ENCODE results near the gene TOGARAM2. TPM values are rescaled to one million over a fixed set of nuclear protein-coding genes. Genes with fewer than 3 reads are reported as not detected.

The TOGARAM2 gene
- total RNA-seq, 5 donors from 2014 or later (not counting 1 experiment from before 2014, with no cell fraction given) = 1.7 to 5.2 (median 2.7) TPM

DNA sequence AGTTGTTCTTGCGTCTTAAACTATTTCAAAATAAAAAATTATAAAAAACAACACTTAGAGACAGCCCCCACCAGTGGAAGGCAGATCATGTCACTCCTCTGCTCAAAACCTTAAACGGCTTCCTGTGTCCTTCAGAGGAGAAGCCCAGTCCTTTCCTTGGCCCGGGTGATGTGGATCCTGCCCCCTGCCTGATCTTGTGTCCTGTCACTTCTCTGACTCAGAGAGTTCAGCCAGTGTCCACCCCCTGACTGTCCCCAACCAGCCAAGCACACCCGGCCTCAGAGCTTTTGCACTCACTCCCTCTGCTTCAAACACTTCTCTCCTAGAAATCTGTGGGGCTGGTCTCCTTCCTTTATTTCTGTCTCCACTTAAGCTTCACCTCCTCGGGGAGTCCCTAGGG is 35.4 kb downstream of the TOGARAM2 start:
- H3K36me3 ChIP-seq (ENCODE audit: control insufficient read depth in 2 of 2, extremely low read depth in 1 of 2, insufficient read depth in 1 of 2, low read length in 1 of 2) = no peaks in the 10 kb centered on the region
- Mint-ChIP-seq H3K27me3 (no peaks in the 10 kb centered on the region), H3K9me3 (no peaks in the 10 kb centered on the region), H3K4me3 (peak overlapping the region in 2 of 3 donors; percentile 26 to 72), H3K4me1 (peaks cover 54 to 61% (median 56%) of the 10 kb centered on the region in 3 donors), H3K27ac (peak overlapping the region; percentile 98 to 100), H3K36me3 (no peaks in the 10 kb centered on the region)
- WGBS (ENCODE audit: insufficient coverage) = 52% methylated on average over 4 of the region's 5 CpGs
- DNase-seq (no peak), ATAC-seq (replicated peaks in 1 of 4) (no peak)
- peaks cover 46 to 68% of the 10 kb centered on the region in 2 experiments for H3K4me1 ChIP-seq (ENCODE audit: control insufficient read depth in 1 of 2, extremely low read depth in 1 of 2, insufficient read depth in 2 of 2, low read length in 2 of 2)
- no peaks in the 10 kb centered on the region for H3K27me3 ChIP-seq (replicated peaks in 1 of 2; ENCODE audit: control insufficient read depth in 2 of 2, extremely low read depth in 1 of 2, insufficient read depth in 2 of 2, low read length in 1 of 2)
- ChIA-PET POLR2A (no interaction called here), CTCF (interaction anchor here in 1 of 2 donors (2.2 kb wide), 1 partner anchor 60 kb away, joined by 9 read pairs; no protein-coding TSS in a partner anchor)
- peak overlapping the region; percentile 96 for H3K27ac ChIP-seq (ENCODE audit: low read length)
- H3K9me3 ChIP-seq = no peaks in the 10 kb centered on the region
- H3K4me3 ChIP-seq (ENCODE audit: control insufficient read depth in 1 of 2, extremely low read depth in 1 of 2, low read length in 1 of 2) = no peak overlapping the region

DNA sequence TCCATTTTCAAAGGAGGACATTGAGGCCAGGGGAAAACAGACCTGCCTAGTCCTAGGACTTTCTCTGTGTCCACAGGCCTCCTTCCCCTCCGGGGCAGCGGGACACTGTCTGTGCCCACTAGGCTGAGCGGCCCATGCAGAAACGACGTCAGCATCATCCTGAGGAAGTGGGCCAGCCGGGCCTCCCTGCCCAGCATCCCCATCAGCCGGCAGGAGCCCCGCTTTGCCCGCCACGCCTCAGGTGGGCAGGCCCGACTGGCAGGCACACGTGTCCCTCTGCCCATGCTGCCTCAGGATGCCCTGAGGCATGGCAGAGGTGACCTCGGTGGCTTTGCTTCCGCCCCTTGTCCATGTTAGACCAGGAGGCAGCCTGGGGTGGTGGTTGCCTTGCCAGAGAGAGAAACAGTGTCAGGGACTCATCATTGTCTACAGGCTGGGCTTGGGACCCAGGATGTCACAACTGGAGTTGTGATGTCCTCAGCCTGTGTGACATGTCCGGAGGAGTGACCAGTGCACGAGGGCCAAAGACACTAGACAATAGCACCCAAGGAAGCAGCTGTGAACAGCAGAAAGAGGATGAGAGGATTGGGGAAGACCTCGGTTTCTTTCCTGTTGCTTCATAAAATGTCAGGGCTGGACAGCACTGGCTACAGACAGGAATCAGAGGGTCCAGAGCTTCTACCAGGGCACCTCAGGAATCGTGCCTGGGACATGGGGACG is 36.8 kb downstream of the TOGARAM2 start:
- H3K4me3 ChIP-seq (ENCODE audit: control insufficient read depth in 1 of 2, extremely low read depth in 1 of 2, low read length in 1 of 2) = no peak overlapping the region
- POLR2A ChIA-PET = no interaction called here
- 97% methylated on average over 17 of the region's 19 CpGs for WGBS (ENCODE audit: insufficient coverage)
- peak overlapping the region; percentile 96 for H3K27ac ChIP-seq (ENCODE audit: low read length)
- DNase-seq (no peak), ATAC-seq (replicated peaks in 1 of 4) (no peak)
- no peaks in the 10 kb centered on the region for H3K36me3 ChIP-seq (ENCODE audit: control insufficient read depth in 2 of 2, extremely low read depth in 1 of 2, insufficient read depth in 1 of 2, low read length in 1 of 2)
- H3K4me3 Mint-ChIP-seq = no peak overlapping the region
- peak overlapping the region; percentile 76 to 78 for H3K27ac Mint-ChIP-seq
- no peaks in the 10 kb centered on the region for H3K9me3 Mint-ChIP-seq
- H3K27me3 ChIP-seq (replicated peaks in 1 of 2; ENCODE audit: control insufficient read depth in 2 of 2, extremely low read depth in 1 of 2, insufficient read depth in 2 of 2, low read length in 1 of 2) = no peaks in the 10 kb centered on the region
- no peaks in the 10 kb centered on the region for H3K36me3 Mint-ChIP-seq
- CTCF ChIA-PET = interaction anchor here (0.5 to 0.9 kb wide), 3 partner anchors 9 to 106 kb away, joined by 3 read pairs; no protein-coding TSS in a partner anchor
- H3K9me3 ChIP-seq = no peaks in the 10 kb centered on the region
- H3K4me1 Mint-ChIP-seq = peaks cover 42 to 47% (median 43%) of the 10 kb centered on the region in 3 donors
- no peaks in the 10 kb centered on the region for H3K27me3 Mint-ChIP-seq
- peaks cover 33 to 54% of the 10 kb centered on the region in 2 experiments for H3K4me1 ChIP-seq (ENCODE audit: control insufficient read depth in 1 of 2, extremely low read depth in 1 of 2, insufficient read depth in 2 of 2, low read length in 2 of 2)

DNA sequence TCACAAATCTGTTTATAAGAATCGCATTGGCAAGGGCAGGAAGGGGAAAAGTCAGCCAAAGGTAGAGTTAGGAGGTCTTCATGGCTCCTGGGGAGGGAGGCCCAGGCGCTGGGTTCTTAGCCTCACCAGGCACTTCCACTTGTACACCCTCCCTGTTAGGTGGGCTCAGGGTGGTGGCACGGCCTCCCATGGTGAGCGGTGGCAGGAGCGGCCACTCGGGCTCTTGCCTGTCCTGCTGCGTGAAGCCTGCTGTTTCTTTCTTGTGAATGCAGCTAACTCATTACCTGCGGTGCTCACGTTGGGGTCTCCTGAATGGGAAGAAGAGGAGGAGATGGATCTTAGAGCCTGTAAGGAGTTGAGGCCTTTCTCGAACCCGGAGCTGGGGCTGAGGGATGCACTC is 40.8 kb downstream of the TOGARAM2 start:
- 93% methylated on average over 6 of the region's 11 CpGs for WGBS (ENCODE audit: insufficient coverage)
- no peaks in the 10 kb centered on the region for H3K9me3 ChIP-seq
- ATAC-seq (replicated peaks in 1 of 4) (no peak), DNase-seq (no peak)
- no peaks in the 10 kb centered on the region for H3K27me3 Mint-ChIP-seq
- no peak overlapping the region for H3K4me3 ChIP-seq (ENCODE audit: control insufficient read depth in 1 of 2, extremely low read depth in 1 of 2, low read length in 1 of 2)
- ChIA-PET CTCF (no interaction called here), POLR2A (no interaction called here)
- no peaks in the 10 kb centered on the region for H3K27me3 ChIP-seq (replicated peaks in 1 of 2; ENCODE audit: control insufficient read depth in 2 of 2, extremely low read depth in 1 of 2, insufficient read depth in 2 of 2, low read length in 1 of 2)
- H3K4me1 Mint-ChIP-seq = peaks cover 2 to 7% (median 3%) of the 10 kb centered on the region in 3 donors
- no peaks in the 10 kb centered on the region for H3K36me3 ChIP-seq (ENCODE audit: control insufficient read depth in 2 of 2, extremely low read depth in 1 of 2, insufficient read depth in 1 of 2, low read length in 1 of 2)
- no peaks in the 10 kb centered on the region for H3K9me3 Mint-ChIP-seq
- no peaks in the 10 kb centered on the region for H3K36me3 Mint-ChIP-seq
- no peak overlapping the region for H3K27ac ChIP-seq (ENCODE audit: low read length)
- peaks cover 0 to 14% of the 10 kb centered on the region in 2 experiments for H3K4me1 ChIP-seq (ENCODE audit: control insufficient read depth in 1 of 2, extremely low read depth in 1 of 2, insufficient read depth in 2 of 2, low read length in 2 of 2)
- no peak overlapping the region for H3K4me3 Mint-ChIP-seq
- no peak overlapping the region for H3K27ac Mint-ChIP-seq

DNA sequence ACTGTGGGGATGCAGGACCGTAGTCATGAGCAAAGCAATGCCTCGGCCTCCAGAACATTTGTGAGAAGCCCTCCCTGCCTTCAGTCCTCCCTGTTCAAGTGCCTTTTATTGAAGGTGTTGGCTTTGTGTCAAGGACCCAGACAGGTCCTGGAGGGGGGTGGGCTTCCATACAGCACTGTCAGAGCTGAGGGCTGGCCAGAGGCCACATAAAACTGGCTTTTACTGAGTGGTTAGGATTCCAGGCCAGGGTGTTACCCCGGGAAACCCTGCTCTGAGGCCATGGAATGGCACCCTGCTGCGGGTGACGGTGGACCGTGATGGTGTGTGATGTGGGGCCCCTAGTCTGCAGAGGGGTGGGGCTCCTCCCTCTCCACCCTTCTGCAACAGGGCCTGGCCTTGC is 41.6 kb downstream of the TOGARAM2 start:
- H3K4me1 ChIP-seq (ENCODE audit: control insufficient read depth in 1 of 2, extremely low read depth in 1 of 2, insufficient read depth in 2 of 2, low read length in 2 of 2) = peaks cover 0 to 6% of the 10 kb centered on the region in 2 experiments
- Mint-ChIP-seq H3K9me3 (no peaks in the 10 kb centered on the region), H3K27me3 (no peaks in the 10 kb centered on the region), H3K36me3 (peaks cover 3% of the 10 kb centered on the region), H3K27ac (no peak overlapping the region), H3K4me1 (peaks cover 0 to 5% (median 0%) of the 10 kb centered on the region in 3 donors), H3K4me3 (no peak overlapping the region)
- H3K27ac ChIP-seq (ENCODE audit: low read length) = no peak overlapping the region
- H3K9me3 ChIP-seq = no peaks in the 10 kb centered on the region
- no peak for DNase-seq
- no peak overlapping the region for H3K4me3 ChIP-seq (ENCODE audit: control insufficient read depth in 1 of 2, extremely low read depth in 1 of 2, low read length in 1 of 2)
- no peaks in the 10 kb centered on the region for H3K27me3 ChIP-seq (replicated peaks in 1 of 2; ENCODE audit: control insufficient read depth in 2 of 2, extremely low read depth in 1 of 2, insufficient read depth in 2 of 2, low read length in 1 of 2)
- WGBS (ENCODE audit: insufficient coverage) = 100% methylated on average over 1 of the region's 6 CpGs
- ChIA-PET CTCF (no interaction called here), POLR2A (no interaction called here)
- no peak for ATAC-seq (replicated peaks in 1 of 4)
- no peaks in the 10 kb centered on the region for H3K36me3 ChIP-seq (ENCODE audit: control insufficient read depth in 2 of 2, extremely low read depth in 1 of 2, insufficient read depth in 1 of 2, low read length in 1 of 2)

DNA sequence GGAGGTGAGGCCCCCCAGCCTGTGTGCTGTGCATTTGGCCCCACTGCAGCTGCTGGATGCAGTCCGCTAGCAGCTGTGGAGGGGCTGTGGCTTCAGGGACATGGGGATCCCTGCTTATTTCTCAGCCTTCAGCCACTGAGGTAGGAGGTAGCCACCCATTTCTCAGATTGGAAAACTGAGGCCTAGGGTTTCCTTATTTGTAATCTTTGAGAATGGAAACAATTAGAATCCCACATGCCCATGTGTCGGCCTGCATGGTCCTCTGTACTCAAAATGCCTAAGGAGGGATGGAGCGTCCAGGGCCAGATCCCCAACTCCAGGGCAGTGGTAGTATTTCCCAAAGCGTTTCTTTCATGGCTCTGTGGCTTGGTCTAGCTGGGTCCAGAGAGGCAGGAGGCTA is 42.1 kb downstream of the TOGARAM2 start:
- no peaks in the 10 kb centered on the region for H3K9me3 Mint-ChIP-seq
- WGBS (ENCODE audit: insufficient coverage) = 100% methylated on average over 4 of the region's 4 CpGs
- H3K27me3 Mint-ChIP-seq = no peaks in the 10 kb centered on the region
- H3K36me3 ChIP-seq (ENCODE audit: control insufficient read depth in 2 of 2, extremely low read depth in 1 of 2, insufficient read depth in 1 of 2, low read length in 1 of 2) = peaks cover 0 to 3% of the 10 kb centered on the region in 2 donors
- H3K27me3 ChIP-seq (replicated peaks in 1 of 2; ENCODE audit: control insufficient read depth in 2 of 2, extremely low read depth in 1 of 2, insufficient read depth in 2 of 2, low read length in 1 of 2) = no peaks in the 10 kb centered on the region
- ATAC-seq (replicated peaks in 1 of 4) = no peak
- peaks cover 0 to 2% (median 0%) of the 10 kb centered on the region in 3 donors for H3K4me1 Mint-ChIP-seq
- ChIA-PET CTCF (no interaction called here), POLR2A (no interaction called here)
- no peak overlapping the region for H3K4me3 ChIP-seq (ENCODE audit: control insufficient read depth in 1 of 2, extremely low read depth in 1 of 2, low read length in 1 of 2)
- no peak for DNase-seq
- H3K9me3 ChIP-seq = no peaks in the 10 kb centered on the region
- H3K4me3 Mint-ChIP-seq = no peak overlapping the region
- H3K27ac ChIP-seq (ENCODE audit: low read length) = no peak overlapping the region
- H3K36me3 Mint-ChIP-seq = peaks cover 3% of the 10 kb centered on the region
- H3K4me1 ChIP-seq (ENCODE audit: control insufficient read depth in 1 of 2, extremely low read depth in 1 of 2, insufficient read depth in 2 of 2, low read length in 2 of 2) = peaks cover 0 to 1% of the 10 kb centered on the region in 2 experiments
- H3K27ac Mint-ChIP-seq = no peak overlapping the region

DNA sequence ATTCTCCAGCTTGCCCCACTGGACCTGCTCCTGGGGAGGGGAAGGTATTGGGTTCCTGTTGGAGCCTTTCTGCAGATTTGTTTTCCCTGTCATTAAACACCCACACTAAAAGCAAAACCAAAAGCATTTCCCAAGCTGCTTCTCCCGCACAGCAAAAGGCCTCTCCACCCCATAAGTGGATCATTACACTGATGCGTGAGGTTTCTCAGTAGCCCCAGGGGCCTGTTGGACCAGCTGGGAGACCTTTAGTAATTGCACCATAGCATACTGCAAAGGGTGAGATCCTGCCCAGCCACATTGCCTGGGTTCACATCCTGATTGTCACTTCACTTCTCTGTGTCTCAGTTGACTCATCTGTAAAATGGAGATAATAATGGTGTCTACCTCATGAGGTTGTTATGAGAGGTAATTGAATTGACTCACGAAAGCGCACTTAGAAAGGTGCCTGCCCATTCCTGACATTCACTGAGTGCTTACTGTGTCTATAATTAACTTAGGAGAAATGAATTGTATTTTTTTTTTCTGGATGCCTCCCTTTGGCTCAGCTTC is 43.9 kb downstream of the TOGARAM2 start:
- POLR2A ChIA-PET = no interaction called here
- ATAC-seq (replicated peaks in 1 of 4) = no peak
- H3K36me3 Mint-ChIP-seq = peaks cover 3% of the 10 kb centered on the region
- no peak overlapping the region for H3K4me3 Mint-ChIP-seq
- Histone ChIP-seq H3K36me3 (ENCODE audit: control insufficient read depth in 2 of 2, extremely low read depth in 1 of 2, insufficient read depth in 1 of 2, low read length in 1 of 2) (peaks cover 0 to 3% of the 10 kb centered on the region in 2 donors), H3K9me3 (no peaks in the 10 kb centered on the region), H3K4me1 (ENCODE audit: control insufficient read depth in 1 of 2, extremely low read depth in 1 of 2, insufficient read depth in 2 of 2, low read length in 2 of 2) (no peaks in the 10 kb centered on the region), H3K27ac (ENCODE audit: low read length) (no peak overlapping the region), H3K27me3 (replicated peaks in 1 of 2; ENCODE audit: control insufficient read depth in 2 of 2, extremely low read depth in 1 of 2, insufficient read depth in 2 of 2, low read length in 1 of 2) (no peaks in the 10 kb centered on the region), H3K4me3 (ENCODE audit: control insufficient read depth in 1 of 2, extremely low read depth in 1 of 2, low read length in 1 of 2) (no peak overlapping the region)
- 100% methylated on average over 2 of the region's 4 CpGs for WGBS (ENCODE audit: insufficient coverage)
- CTCF ChIA-PET = no interaction called here
- H3K27ac Mint-ChIP-seq = no peak overlapping the region
- no peaks in the 10 kb centered on the region for H3K4me1 Mint-ChIP-seq
- DNase-seq = no peak
- H3K27me3 Mint-ChIP-seq = no peaks in the 10 kb centered on the region
- H3K9me3 Mint-ChIP-seq = no peaks in the 10 kb centered on the region
